ENCODE results near the gene CCDC126.

GRCh38 chr7:23598296-23598695 is 1.1 kb downstream of the CCDC126 start:
- TF ChIP-seq POLR2A (IDR thresholded peaks at IDR 0.05) = no peak
- TF ChIP-seq CTCF (IDR thresholded peaks at IDR 0.05) = no peak
